ENCODE measurements around the gene MGMT.

The MGMT gene

DNA sequence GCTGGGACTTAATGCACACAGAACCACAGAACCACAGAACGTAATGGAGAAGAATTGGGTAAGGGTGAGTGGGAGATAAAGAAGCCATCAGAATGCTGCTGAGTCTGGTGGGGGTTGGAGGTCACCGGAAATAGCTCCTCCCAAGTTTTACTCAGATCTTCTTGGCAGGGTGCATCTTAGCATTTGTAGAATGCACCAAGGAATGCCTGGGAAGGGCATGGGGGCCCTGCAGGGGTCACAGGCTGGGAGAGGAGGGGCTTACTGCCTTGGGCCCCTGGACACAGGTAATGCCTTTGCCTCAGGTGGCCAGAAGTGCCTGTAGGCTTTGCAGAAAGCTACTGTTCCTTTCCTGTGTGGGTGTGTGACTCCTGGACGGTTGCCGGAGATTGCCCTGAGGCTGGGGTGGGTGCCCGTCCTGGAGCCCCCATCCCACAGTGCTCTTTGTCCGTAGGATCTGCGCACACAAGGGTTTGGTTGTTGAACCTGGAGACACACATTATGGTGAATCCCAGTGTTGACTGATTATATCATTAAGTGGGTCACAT is 55.1 kb downstream of the MGMT start:
- no peak for DNase-seq

DNA sequence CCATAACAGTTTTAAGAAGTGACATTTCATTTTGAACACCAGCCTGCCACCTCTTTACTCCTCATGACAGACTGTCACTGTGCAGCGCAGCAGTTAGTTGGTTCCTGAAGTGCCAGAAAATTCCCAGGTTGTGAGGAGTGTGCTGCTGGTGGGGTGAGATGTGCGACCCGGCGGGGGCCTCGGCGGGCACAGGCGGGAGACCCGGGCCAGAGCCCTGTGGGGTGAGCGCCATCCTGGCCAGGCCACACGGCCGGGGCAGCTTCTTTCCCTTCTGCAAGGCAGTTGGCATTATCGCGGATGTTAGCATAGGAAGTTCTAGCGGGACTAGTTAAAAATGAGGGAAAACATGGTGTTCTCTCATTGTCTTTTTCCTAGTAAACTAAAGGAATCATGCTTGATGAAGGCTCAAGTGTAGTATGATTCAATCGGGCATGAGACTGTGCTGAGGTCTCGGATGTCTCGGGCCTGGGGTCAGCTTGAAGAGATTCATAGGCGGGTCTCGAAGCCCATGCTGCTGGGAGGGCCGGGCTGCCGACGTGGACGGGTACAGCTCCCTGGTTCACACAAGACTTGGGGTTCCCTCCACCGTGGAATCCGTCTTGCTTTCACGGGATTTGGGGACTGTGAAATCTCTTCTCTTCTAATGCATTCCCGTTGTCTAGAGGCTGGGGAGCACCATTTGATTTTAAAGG is 56.1 kb downstream of the MGMT start:
- DNase-seq, result no peak

DNA sequence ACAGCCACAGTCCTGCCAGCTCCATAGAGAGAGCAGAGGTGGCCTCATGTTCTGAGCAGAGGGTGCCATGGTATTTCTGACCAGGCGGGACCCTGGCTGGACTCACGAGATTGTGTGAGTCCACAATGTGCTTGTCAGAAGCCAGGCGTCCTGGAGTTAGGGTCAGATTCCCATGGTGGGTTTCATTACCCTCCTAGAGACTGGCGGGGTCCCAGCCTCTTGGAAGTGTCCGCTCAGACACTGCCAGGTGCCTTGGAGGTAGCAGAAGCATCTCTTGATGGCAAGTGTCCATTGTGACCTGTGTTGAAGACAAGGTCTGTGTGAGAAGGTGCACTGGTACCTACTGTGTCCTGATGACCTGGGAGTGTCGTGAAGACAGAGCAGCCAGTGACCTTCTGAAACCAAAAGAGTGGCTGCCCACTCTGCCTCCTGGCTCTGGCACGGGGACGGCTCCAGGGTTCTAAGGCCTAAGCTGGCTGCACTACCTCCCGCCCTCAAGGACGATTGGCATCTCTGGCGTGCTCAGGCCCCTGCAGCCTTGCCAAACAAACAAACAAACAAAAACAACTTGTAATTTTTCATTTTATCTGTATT is 56.8 kb downstream of the MGMT start:
- no peak for DNase-seq

DNA sequence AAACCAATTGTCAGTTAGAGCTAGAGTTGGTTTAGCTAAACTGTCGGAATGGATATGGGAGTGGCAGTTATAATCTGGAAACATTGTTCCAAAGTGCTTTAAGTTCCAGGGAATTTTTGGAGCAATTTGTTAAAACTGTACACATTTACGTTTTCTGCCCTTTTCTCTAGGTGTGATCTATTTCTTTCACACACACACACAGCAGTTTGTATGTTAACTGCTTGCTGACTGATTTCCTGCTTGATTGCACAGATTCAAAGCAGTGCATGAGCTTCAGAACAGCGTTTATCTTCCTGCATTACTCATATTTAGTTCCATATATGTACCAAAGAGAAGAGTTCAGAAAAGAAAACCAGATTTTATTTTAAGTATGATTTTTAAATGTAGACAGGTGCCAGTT is 57.9 kb downstream of the MGMT start:
- no peak for DNase-seq

GRCh38 chr10:129525401-129525801 is 58.4 kb downstream of the MGMT start:
- DNase-seq, result peak; percentile 29

DNA sequence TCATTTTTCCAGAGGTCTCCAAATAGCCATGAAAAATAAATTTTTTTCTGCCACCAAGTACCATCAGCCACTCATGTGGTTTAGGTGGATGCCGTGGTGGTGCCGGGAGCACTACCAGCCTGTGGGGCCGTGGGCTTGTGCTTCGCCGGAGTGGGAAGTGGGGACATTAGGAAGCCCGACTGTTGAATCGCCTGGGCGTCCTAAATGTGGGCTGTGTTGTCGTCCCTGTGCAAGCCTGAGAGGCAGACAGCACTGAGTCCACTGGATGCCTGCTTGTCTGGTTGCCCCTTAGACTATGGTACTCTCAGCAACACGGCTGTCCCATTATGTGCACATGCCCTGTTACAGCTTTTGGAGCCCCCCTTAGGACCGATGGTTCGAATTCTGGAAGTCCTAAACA is 59.9 kb downstream of the MGMT start:
- no peak for DNase-seq

GRCh38 chr10:129528376-129528978 is 61.4 kb downstream of the MGMT start:
- DNase-seq, result no peak

- DNase-seq, result no peak
Measured at GRCh38 chr10:129530581-129530980, 63.5 kb downstream of the MGMT start.

GRCh38 chr10:129531195-129531968 is 64.3 kb downstream of the MGMT start:
- DNase-seq, result no peak

GRCh38 chr10:129531969-129532660 is 65.1 kb downstream of the MGMT start:
- no peak for DNase-seq

DNA sequence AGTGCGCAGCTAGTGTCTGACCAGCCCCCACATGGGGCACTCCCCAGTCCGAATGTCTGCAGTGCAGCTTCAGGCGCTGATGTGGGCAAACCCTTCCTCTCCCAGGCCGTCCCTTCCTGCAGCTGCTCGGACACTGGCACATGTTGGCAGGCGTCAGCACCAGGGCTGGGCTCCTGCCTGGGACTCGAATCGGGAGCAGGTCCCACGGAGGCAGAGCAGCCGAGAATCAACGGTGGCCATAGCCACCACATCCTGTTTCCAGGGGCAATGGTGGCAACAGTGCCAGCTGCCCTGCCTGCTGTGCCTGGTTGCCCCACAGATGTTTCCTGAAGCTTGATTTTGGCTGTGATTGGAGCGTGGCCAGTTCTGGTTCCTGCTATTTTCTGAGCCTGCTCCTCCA is 65.8 kb downstream of the MGMT start:
- no peak for DNase-seq

DNA sequence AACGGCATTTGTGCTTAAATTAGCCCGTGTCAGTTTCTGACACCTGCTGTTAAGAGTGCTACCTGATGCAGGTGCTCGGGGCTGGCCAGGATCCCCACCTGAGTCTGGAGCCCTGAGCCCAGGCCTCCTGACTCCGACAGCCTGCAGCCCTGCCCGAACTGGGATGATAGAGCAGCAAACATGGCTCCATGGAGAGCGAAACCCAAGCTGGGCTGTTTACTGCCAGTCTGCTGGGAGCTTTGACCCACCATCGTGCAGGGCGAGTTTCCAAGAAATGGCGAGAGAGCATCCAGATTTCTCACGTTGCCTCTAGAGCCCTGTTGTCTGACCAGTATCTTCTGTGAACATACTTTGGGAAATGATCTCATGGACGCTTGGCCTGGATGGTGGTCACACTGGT is 66.2 kb downstream of the MGMT start:
- no peak for DNase-seq

- no peak for DNase-seq
Measured at GRCh38 chr10:129534826-129535225, 67.8 kb downstream of the MGMT start.

- DNase-seq, result no peak
Measured at GRCh38 chr10:129536336-129536735, 69.3 kb downstream of the MGMT start.

DNA sequence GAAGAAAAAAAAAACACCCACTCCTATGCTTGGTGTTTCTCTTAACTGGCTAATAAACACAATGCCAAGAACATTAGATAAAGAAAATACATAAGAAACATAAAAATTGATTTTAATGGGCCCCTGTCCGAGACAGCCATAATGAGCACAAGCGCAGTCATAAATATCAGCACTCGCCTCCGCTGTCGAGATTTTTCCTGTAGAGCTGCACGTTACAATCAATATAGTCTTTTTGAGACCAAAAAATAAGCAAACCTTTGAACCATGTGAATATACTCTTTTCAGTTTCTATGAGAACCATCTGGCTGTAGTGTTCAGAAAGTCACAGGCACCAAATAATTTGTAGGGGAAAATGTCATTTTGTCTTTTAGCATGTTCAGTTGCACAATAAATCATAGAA is 70.1 kb downstream of the MGMT start:
- no peak for DNase-seq

DNA sequence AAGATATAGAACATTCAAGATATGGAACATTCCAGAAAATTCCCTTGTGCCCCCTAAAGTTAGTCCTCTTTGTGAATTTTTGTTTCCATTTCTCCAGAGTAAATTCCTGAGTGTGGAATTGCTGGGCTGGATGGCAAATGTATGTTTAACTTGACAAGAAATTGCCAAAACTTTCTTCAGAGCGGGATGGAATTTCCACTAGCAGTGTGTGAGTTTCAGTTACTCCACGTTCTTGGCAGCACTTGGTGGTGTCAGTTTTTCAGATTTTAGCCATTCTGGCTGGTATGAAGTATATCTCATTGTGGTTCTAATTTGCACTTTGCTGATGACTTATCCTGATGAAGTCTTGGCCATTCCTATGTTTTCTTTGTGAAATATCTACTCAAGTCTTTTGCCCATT is 71.2 kb downstream of the MGMT start:
- DNase-seq, result no peak

DNA sequence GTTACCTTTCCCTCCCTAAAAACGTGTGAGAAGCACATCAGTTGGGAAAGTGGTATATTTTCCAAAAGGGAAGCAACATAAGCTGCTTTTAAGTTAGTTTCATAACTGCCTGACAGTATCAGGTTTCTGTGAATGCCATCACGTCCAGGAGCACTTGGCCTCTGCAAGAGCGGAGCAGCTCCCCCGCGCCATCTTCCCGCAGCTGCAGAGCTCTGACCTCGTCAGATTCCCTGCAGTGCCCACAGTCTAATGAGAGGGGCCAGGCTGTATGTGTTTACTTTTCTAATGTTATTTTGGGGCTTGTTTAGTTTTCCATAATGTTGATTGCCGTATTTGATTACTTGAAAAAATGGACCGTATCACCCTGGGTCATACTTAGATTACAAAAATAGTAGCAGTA is 74.2 kb downstream of the MGMT start:
- DNase-seq, result no peak

GRCh38 chr10:129541748-129542487 is 74.9 kb downstream of the MGMT start:
- no peak for DNase-seq

GRCh38 chr10:129542589-129542988 is 75.5 kb downstream of the MGMT start:
- no peak for DNase-seq

GRCh38 chr10:129544205-129545202 is 77.5 kb downstream of the MGMT start:
- DNase-seq, result no peak

- DNase-seq, result no peak
Measured at GRCh38 chr10:129545261-129545660, 78.2 kb downstream of the MGMT start.
